ENCODE results near the gene CBFA2T2.
A peak's percentile ranks its signal among the peaks of the same experiment; 100 is the strongest.

Gene CBFA2T2

DNA sequence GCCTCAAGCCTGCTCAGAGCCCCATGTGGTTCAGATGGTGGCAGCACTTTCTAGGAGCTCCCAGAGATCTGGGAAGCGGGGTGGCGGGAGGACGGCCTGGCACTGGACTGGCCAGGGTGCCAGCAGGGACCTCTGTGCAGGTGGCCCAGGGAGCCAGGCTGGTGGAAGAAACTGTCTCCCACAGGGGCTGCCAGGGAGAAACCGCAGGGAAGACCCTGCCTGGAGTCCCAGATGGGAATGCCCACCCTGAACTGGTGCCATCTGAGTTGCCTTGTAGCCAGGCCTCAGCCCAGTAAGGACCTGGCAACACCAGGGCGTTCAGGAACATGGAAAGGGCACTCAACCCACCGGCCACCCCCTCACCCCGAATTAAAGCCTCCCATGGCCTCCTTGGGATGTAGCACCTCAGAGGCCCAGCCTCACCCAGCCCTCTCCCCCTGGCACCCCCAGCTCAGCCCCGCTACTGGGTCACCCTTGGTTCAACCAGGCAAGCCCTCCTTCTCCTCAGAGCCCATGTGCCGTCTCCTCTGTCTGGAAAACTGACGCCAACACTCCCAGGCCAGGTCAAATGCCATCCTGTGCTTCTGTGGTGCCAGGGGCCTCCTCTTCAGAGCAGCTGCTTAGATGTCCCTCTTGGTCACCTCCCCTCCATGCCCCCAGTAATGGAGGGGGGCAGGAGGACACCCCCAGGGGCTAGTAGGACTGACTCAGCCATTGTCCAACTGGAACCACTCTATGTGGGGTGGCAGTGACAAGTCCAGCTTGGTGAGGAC, 166.3 kb downstream of the CBFA2T2 start:
- DNase-seq: no peak

DNA sequence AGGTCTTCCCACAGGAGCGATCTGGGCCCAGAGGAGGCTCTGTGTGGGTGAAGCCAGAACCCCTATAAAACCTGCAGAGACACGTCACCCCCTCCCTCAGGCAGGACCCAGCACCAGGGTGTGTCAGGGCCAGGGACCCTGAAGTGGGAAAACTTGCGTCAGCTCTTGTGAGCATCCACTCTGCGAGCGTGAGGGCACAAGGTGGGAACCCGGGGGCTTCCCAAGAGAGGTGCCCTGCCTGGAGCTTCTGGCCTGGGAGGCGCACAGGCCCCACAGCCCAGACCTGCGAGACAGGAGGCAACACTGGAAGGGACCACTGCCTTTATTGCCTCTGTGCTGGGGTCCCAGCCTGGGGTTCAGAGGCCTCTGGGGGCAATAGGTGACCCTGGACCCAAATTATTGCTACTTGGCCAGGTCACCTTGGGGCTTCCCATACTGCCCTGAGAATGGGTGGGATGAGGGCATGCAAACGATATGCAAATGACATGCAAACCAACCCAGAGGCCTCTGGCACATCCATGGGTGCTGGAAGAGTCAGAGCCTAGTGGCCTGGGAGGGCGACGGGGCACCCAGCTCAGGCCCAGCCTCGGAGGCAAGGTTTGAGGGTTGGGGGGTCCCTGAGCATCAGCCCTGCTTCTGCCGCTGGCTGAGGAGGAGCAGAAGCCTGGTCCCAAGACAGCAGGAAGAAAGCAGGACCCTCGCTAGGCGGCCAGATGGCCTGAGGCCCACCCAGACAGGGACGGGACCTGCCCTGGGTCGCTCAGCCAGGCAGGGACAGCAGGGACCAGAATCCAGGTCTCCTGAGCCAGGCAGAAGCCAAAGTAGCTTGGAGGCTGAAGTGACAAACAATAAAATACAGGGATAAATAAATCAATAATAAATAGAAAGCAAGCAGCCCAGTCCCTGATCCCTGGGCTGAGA, 167.1 kb downstream of the CBFA2T2 start:
- no peak for DNase-seq

DNA sequence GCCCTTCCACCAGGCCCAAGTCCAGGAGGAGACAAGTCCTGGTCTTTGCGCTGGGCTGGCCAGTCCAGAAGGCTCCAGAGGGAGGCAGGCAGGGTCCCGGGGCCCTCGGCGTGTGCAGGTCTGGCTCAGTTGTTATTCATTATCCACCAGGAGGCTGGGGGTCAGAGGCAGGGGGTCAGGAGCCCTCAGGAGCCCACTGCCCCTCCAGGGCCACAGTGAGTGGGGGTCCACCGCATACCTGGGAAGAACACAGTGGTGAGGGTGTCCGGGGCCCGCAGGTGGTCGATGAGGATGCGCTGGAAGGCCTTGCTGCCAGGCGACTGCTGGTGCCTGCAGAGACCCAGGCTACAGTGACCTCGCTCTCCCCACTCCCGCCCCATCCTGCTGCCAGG, 167.8 kb downstream of the CBFA2T2 start:
- no peak for DNase-seq

DNA sequence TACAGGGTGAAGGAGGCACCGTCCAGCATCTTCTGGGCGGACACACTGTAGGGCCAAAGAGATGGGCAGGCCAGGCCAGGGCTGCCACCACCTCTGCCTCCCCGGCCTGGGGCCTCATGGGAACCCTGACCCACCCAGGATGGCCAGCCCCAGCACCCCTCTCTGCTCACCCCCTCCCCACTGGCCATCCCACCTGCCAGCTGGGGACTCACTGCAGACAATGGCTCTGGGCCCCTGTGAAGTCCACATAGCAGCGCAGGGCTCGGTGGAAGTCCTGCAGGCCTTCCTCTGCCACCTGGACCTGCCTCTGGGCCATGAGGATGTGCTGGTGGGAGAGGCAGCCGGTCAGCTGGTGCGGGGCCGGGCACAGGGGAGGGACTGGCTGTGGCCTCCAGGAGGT, 168.6 kb downstream of the CBFA2T2 start:
- no peak for DNase-seq

DNA sequence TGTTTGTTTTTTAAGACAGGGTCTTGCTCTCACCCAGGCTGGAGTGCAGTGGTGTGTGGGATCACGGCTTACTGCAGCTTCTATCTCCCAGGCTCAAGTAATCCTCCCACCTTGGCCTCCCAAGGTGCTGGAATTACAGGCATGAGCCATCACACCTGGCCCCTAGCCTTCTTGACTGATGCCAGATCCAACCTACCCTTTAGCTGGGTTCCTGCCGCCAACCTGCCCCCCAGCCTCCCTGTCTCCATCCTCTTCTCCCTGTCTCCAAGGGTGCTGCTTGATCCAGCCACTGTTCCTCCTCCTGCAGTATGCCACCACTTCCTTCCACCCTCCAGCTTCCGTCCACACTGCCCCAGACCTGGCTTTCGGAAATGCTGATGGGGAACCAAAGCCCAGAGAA, 169.0 kb downstream of the CBFA2T2 start:
- DNase-seq: no peak

DNA sequence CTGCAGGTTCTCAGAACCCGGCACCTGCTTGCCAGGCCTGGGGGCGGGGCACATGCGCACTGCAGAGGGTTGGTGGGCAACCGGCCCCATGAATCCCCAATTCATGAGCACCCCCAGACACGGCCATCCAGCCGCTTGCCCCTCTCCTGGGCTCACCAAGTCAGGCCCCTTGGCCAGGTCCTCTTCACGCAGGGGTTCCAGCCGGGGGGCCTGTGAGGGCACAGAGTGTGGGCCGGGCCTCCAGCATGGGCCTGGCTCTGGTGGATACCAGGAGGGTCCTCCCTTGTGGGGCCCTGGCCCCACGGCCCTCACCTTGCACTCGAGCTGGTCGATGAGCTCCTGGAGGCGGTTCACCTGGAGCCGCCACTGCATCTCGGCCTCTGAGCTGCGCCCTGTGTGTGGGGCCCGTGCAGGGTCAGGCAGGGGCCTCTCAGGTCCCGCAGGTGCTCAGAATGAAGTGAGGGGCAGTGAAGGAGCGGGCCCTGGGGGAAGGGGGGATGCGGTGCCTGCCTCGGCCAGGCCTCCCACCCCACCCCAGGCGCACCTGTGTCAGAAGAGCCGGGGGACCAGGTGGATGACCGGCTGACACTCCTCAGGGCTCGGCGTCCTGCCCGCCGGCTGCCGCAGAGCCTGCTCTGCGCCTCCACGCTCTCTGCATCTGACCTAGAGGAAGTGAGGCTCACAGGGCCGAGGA, 169.6 kb downstream of the CBFA2T2 start:
- DNase-seq: no peak

DNA sequence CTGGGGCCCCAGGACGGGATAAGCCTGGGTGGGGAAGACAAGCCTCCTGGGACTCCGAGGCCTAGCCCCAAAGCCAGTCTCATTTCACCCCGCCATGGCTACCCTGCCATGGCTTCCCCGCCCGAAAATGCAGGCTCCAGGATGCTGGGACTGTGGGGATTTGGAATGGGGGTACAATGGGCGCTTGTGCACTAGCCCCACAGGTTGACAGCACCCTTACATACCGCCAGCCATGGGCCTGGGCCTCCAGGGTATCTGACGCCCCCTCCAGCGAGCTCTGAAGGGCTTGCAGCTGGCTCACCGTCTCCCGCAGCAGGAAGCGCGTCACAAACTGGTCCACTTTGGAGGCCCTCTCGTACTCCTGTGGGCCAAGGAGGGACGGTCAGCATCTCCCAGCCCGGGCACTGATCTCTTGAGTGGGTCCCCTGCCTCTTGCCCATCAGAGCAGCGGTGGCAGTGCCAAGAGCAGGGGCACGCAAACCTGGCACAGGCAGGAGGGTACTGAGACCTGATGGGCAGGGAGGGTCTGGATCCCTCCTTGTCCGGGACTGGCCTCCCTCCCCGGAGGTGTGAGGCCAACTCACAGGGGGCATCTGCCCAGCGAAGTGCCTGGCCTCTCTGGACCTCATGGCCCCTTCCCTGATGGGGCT, 170.3 kb downstream of the CBFA2T2 start:
- no peak for DNase-seq

DNA sequence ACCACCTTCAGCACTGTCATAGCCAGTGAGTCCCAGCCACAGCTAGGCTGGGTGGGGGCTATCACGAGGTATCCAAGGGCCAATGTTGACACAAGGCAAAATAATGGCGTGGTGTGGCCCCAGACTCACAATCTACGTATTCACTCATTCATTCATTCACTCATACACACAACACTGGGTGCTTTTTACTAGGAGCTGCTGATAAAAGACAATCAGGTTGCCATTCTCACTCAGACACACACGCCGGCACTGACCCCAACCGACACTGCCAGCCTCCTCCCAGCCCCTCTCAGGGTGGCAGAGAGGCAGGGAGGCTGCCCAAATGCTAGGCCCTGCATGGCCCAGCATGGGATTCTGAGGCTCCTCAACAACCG, 170.8 kb downstream of the CBFA2T2 start:
- DNase-seq: no peak

DNA sequence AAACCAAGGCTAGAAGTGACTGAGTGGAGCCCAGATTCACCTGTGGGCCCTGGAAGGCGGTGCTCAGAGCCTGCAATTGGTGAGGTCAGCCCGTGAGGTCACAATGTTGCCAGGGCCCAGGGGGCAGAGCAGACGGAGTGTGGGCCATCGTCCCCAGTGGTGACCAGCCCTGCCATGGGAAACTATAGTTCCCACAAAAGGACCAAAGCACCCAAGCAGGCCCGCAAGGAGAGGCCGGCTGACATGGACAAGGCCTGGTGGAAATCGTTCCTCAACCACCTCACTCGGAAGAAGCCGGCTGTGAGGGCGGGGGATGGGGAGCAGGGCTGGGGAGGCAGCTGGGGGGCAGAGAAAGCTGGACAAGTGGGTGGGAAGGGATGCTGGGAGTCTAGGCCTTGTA, 172.3 kb downstream of the CBFA2T2 start, which contains the start of gene C20orf144:
C20orf144 (plus strand) TSS at position 156 of the 400 bp plus-strand sequence; CDS start at position 175, 19 bp downstream.
- DNase-seq: no peak

DNA sequence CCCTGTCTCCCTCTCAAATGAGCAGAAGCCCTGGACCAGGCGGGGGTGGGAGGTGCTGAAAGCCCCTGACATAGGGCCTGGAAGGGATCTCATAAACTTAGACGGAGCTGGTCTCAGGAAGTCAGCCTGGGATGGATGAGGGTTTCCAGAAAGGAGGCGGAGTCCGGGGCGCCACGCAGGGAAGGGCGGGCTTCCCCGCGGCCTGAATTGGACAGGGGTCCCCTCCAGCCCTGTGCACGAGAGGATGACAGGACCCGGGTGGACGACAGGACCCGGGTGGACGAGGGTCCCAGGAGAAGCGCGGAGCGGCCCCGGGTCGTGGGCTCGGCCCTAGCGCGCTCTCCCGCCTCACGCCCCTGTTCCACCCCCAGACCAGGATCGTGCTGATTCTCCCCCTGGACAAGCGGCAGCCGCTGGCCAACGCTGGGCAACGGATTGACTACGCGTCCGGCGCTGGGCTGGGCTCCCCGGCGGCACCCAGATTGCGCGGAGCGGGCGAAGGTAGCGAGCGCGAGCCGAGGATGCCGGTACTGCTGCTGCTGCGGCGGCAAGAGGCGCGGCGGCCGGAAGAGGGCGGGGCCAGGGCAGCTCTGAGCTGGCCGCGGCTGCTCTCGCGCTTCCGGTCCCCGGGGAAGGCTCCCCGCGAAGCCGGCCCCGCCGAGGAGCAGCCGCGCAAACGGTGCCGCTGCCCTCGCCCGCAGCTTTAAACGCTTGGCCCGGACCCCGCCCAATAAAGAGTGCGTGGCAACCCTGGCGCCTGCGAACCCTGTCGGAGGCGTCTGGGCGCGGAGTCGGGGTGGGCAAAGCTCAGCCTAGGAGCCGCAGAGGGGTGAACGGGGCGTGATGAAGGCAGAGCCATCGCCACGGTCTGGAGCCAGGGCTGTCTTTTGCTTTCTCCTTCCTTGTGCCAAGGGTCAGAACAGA, 173.5 kb downstream of the CBFA2T2 start:
- DNase-seq: peak; percentile 43

DNA sequence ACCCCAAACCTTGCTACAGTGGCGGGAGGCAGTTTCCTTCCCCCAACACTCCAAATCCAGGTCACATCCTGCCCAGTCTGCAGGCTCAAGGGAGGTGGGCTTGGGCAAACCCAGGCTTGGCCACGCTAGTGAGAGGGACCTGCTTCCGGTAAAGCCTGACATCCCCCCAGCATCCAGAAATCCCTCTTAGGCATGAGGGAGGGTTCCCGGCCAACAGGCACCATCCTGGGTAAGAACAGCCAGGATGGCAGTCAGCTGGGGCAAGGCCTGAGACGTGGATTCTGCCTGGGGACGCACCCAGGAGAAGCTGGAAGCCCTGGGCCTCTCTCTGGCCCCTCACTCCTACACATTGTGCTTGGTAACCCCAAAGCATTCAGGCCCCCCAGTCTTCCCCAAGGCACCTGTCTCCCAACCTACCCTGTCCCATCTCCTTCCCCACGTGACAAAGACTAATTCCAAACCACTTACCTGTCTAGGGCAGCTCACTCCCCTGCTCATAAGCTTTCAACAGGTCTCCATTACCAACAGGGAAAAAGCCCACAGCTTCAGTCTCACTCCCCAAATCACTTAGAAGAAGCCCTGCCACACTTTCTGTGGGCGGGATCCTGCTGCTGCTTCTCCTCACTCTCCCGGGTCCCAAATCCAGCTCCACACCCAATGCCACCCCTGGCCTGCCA, 174.3 kb downstream of the CBFA2T2 start:
- DNase-seq: no peak

DNA sequence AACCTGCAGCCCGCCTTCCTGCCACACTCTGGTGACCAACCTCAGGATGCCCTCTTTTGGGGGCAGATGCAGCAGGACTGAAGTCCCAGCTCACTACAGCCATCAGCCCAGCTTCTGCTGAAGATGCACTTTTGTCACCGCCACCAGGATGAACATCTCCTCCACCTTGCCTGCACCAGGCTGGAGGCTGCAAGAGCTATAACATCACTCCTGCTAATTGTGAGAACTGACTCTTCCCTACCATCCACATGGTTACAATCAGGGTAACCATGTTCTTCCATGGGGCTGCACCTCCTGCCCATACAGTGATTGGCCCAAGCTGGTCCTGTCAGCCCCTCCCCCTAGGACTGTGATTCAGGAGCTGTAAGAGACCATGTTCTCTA, 174.9 kb downstream of the CBFA2T2 start:
- no peak for DNase-seq

DNA sequence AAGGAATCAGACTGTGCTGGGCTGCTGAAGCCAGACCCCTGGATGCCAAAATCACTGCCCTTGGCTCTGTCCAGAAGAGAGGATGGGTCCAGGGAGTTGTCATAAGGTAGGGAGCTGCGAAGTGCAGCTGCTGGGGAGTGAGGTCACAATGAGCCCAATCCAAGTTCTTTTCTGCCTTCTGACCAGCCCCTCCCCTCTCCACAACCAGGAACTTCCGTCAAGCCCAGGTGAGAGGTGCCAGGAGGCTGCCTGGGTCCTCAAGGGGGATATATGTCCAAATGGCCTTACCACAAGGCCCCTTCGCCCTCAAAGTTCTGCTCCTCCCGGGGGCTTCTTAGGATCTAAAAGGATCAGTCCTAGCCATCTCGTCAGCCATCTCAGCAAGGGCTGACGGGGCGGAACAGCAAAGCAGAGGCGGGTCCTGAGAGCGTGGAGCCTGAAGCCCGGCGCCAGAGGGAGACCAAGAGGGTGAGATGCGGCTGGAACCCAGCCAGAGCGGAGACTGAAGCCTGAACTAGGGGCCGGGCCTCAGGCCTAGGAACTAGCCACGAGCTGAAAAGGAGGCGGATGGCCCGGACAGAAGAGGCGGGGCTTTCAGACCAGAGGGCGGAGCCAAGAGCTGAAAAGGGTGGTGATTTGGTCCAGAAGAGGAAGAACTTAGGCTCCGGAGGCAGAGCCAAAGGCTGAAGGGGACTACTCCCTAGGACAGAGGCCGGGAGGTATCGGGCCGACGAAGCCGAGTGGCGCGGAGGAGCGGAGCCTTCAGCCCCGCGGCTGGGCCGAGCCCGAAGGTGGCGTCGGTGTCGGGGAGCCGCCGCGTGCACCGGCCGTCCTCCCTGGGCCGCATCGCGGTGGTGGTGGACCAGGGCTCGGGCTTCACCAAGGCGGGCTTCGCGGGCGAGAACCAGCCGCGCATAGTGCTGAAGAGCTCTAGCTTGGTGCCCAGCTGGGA, 176.7 kb downstream of the CBFA2T2 start, which contains the start of gene ACTL10:
ACTL10 (plus strand) TSS at position 651 of the 952 bp plus-strand sequence. CDS start 555 bp downstream, outside the sequence.
- DNase-seq: no peak

DNA sequence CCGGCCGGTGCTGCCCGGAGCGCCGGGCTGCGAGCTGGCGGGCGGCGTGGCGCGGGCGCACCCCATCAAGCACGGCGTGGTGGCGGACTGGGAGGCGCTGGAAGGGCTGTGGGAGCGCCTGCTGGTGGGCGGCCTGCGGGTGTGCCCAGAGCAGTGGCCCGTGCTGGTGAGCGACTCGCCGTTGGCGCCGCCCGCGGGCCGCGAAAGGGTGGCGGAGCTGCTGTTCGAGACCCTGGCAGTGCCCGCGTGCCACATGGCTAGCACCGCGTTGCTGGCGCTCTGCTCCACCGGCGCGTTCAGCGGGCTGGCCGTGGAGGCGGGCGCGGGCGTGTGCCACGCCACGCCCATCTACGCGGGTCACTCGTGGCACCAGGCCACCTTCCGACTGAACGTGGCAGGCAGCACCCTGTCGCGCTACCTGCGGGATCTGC, 177.4 kb downstream of the CBFA2T2 start:
- no peak for DNase-seq

DNA sequence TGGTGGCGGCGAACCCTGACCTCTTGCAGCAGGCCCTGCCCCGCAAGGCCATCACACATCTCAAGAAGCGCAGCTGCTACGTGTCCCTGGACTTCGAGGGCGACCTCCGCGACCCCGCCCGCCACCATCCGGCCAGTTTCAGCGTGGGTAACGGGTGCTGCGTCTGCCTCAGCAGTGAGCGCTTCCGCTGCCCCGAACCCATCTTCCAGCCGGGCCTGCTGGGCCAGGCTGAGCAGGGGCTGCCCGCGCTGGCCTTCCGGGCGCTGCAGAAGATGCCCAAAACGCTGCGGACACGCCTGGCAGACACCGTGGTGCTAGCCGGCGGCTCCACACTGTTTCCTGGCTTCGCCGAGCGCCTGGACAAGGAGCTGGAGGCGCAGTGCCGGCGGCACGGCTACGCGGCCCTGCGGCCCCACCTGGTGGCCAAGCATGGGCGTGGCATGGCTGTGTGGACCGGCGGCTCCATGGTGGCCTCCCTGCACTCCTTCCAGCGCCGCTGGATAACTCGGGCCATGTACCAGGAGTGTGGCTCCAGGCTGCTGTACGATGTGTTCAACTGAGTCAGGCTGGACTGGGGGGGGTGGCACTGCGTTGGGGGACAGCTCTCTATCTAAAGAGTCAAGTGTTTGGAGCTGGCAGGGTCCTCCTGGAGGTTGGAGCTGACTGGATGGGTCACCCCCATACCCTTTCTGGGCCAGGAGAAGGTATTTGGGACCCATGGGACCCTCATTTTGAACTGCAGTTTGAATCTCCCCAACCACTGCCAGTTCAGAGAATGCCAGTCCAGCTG, 178.0 kb downstream of the CBFA2T2 start:
- DNase-seq: no peak

DNA sequence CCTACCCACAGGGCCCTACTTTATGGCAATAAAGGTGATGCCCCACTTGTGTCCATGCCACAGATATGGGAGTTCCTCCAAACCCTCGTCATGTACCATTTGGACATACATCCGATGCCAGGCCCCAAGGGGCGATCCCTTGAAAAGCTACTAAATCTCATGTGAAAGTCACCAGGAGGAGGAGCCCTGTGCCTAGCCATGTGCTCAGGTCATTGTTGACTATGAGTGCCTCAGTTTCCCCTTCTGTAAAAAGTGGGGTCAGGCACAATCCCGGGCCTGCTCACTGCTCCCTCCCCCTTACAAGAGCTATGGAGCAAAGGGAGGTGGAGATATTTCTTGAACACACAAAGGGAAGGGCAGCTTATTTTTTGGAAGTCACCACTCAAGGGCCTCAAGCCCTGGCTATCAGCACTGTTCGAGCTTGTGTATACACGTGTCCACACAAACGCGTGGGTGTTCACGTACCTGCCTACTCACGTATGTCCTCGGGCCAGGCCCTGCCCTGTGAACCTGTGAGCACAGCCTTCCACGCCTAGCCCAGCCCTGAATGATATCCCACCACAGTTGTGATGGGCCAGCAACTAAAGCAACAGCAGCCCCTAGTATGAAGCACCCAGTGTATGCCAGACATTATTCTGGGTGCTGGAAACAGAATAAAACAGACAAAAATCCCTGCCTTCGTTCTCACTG, 178.7 kb downstream of the CBFA2T2 start:
- DNase-seq: no peak

DNA sequence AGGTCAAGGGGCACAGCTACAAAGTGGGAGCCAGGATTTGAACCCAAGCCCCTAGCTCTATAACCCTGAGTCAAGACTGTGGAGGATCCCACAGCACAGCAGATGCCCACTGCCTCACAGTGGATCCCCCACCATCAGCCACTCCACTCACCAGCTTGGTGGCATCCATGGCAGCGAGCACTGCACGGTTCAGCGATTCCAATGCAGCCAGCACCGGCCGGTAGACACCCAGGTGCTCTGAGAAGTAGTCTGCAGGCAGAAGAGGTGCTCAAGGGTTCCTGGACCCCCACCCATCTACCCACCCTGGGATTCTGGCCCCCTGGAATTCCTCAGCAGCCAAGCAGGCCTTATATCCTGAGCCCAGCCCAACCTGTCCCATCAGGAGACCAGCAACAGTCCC, 179.3 kb downstream of the CBFA2T2 start:
- no peak for DNase-seq

Data from NCI-H524 treated with DMSO at 0.1 percent for 48 hours (cell line).